ENCODE measurements around the gene METRNL. TPM values are rescaled to one million over a fixed set of nuclear protein-coding genes. Genes with fewer than 3 reads are reported as not detected.
"Not testable (repeated sequence)": the region's sequence is repeated elsewhere in the genome, so short reads cannot be mapped to it uniquely, and the experiment has no call there.

The METRNL gene
- total RNA-seq, 1 donor: 47.1 TPM

GRCh38 chr17:83136931-83137330 lies 57.5 kb downstream of the METRNL start:
- no peak overlapping the region for H3K4me3 ChIP-seq (ENCODE audit: low read depth, low read length)
- no peak for DNase-seq (ENCODE audit: low read depth)
- TF ChIP-seq, protein P1, sequence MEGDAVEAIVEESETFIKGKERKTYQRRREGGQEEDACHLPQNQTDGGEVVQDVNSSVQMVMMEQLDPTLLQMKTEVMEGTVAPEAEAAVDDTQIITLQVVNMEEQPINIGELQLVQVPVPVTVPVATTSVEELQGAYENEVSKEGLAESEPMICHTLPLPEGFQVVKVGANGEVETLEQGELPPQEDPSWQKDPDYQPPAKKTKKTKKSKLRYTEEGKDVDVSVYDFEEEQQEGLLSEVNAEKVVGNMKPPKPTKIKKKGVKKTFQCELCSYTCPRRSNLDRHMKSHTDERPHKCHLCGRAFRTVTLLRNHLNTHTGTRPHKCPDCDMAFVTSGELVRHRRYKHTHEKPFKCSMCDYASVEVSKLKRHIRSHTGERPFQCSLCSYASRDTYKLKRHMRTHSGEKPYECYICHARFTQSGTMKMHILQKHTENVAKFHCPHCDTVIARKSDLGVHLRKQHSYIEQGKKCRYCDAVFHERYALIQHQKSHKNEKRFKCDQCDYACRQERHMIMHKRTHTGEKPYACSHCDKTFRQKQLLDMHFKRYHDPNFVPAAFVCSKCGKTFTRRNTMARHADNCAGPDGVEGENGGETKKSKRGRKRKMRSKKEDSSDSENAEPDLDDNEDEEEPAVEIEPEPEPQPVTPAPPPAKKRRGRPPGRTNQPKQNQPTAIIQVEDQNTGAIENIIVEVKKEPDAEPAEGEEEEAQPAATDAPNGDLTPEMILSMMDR (IDR thresholded peaks at IDR 0.05; ENCODE audit: insufficient read depth, low read depth, low read length): no peak

GRCh38 chr17:83137523-83137922 lies 58.1 kb downstream of the METRNL start:
- no peak for DNase-seq (ENCODE audit: low read depth)
- H3K4me3 ChIP-seq (ENCODE audit: low read depth, low read length): no peak overlapping the region
- TF ChIP-seq, protein P1 (IDR thresholded peaks at IDR 0.05; ENCODE audit: insufficient read depth, low read depth, low read length): no peak

- TF ChIP-seq, protein P1 (IDR thresholded peaks at IDR 0.05; ENCODE audit: insufficient read depth, low read depth, low read length): no peak
- H3K4me3 ChIP-seq (ENCODE audit: low read depth, low read length): no peak overlapping the region
- DNase-seq (ENCODE audit: low read depth): no peak
Observed at GRCh38 chr17:83138820-83139219, 59.4 kb downstream of the METRNL start.

DNA sequence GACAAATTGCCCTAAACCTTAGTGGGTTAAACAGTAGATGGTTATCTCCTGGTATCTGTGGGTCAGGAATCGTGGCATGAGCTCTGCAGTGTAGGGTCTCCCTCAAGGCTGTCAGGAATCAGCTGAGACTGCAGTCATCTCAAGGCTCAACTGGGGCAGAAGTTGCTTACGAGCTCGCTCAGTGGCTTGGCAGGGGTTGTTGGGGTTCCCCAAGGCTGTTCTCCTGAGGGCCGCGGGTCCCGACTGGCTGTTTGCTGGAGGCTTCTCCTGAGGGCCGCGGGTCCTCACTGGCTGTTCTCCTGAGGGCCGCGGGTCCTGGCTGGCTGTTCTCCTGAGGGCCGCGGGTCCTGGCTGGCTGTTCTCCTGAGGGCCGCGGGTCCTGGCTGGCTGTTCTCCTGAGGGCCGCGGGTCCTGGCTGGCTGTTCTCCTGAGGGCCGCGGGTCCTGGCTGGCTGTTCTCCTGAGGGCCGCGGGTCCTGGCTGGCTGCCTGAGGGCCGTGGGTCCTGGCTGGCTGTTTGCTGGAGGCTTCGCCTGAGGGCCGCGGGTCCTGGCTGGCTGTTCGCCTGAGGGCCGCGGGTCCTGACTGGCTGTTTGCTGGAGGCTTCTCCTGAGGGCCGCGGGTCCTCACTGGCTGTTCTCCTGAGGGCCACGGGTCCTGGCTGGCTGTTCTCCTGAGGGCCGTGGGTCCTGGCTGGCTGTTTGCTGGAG lies 60.3 kb downstream of the METRNL start:
- not testable (repeated sequence) for DNase-seq (ENCODE audit: low read depth); H3K4me3 ChIP-seq (ENCODE audit: low read depth, low read length)

- not testable (repeated sequence) for DNase-seq (ENCODE audit: low read depth); H3K4me3 ChIP-seq (ENCODE audit: low read depth, low read length)
Observed at GRCh38 chr17:83140249-83140566, 60.8 kb downstream of the METRNL start.

DNA sequence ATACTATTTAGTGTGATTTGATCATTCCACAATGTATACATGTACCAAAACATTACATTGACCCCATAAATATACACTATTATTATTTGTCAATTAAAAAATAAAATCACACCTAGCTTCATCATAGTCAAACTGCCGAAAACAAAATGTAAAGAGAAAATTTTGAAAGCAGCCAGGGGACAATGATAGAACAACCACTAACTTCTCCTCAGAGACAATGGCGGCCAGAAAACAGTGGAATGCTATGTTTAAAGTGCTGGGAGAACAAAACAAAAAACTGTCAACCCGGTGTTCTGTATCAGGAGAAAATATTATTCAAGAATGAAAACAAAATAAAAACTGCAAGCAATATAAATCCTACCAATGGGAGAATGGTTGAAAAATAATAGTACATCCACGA lies 63.2 kb downstream of the METRNL start:
- H3K4me3 ChIP-seq (ENCODE audit: low read depth, low read length): no peak overlapping the region
- TF ChIP-seq, protein P1 (IDR thresholded peaks at IDR 0.05; ENCODE audit: insufficient read depth, low read depth, low read length): no peak
- no peak for DNase-seq (ENCODE audit: low read depth)

DNA sequence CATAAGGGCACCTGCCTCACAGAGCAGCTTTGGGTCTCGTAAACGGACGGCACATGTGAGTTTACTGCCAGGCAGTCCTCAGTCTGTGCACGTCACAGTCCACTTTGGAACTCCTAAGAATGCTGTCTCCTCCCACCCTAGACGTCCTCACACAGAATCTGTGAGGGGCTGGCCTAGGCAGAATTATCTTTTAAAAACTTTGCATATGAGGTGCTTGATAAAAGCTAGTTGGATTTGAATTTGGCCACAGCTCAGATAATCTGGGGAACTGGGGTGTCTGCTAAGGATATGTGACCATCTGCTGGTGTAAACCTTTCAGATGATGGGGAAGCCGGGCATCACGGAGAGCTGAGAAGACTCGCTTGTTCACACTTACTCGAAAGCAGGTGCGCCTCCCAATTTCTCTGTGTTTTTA lies 64.4 kb downstream of the METRNL start:
- H3K4me3 ChIP-seq (ENCODE audit: low read depth, low read length): no peak overlapping the region
- TF ChIP-seq, protein P1 (IDR thresholded peaks at IDR 0.05; ENCODE audit: insufficient read depth, low read depth, low read length): no peak
- DNase-seq (ENCODE audit: low read depth): no peak

Other genes starting within 250 kb of the METRNL start
- not detected in 2 replicates for gene ZNF750, start 239.6 kb upstream of the METRNL start, total RNA-seq